Measurements from ENCODE around the gene MPND. TPM values are rescaled to one million over a fixed set of nuclear protein-coding genes. Genes with fewer than 3 reads are reported as not detected.

Gene MPND
- 4.8 TPM for total RNA-seq
- 10 to 100 TPM; 14.0 to 19.4 (median 16.3) TPM for polyA plus RNA-seq (ENCODE audit: insufficient read depth in 1 of 8, insufficient read length in 8 of 8, low replicate concordance in 1 of 8)
- long read RNA-seq, donor 1, partial matches to known transcripts = 0 of 2 reads
- long read RNA-seq, donor 1, other reads (novel, unspliced or antisense) = 0 of 2 reads
- long read RNA-seq, donor 2, partial matches to known transcripts = 0 of 1 reads
- long read RNA-seq, donor 2, other reads (novel, unspliced or antisense) = 0 of 1 reads
- long read RNA-seq, donor 3, partial matches to known transcripts = 0 of 4 reads
- long read RNA-seq, donor 3, other reads (novel, unspliced or antisense) = 0 of 4 reads
- long read RNA-seq, donor 4, partial matches to known transcripts = 0 of 3 reads
- long read RNA-seq, donor 4, other reads (novel, unspliced or antisense) = 0 of 3 reads
- long read RNA-seq, donor 5, partial matches to known transcripts = 0 of 4 reads
- long read RNA-seq, donor 5, other reads (novel, unspliced or antisense) = 0 of 4 reads
- long read RNA-seq, donor 6, partial matches to known transcripts = 0 of 5 reads
- long read RNA-seq, donor 6, other reads (novel, unspliced or antisense) = 0 of 5 reads
- long read RNA-seq, donor 7, partial matches to known transcripts = 0 of 3 reads
- long read RNA-seq, donor 7, other reads (novel, unspliced or antisense) = 0 of 3 reads
- long read RNA-seq, donor 8 = 0 reads
- long read RNA-seq, donor 9 = 0 reads
- long read RNA-seq, donor 10, partial matches to known transcripts = 0 of 9 reads
- long read RNA-seq, donor 10, other reads (novel, unspliced or antisense) = 9 of 9 reads
- long read RNA-seq, donor 11, partial matches to known transcripts = 0 of 2 reads
- long read RNA-seq, donor 11, other reads (novel, unspliced or antisense) = 0 of 2 reads

- peak; percentile 97 for DNase-seq
- peaks cover 9% of the 10 kb centered on the region for H3K36me3 ChIP-seq (ENCODE audit: control insufficient read depth, insufficient read depth, low read length)
- H3K9me3 ChIP-seq (replicated peaks; ENCODE audit: control insufficient read depth, low read depth, low read length) = no peaks in the 10 kb centered on the region
- peak within 1 kb of the TSS; percentile 75 for H3K4me3 ChIP-seq (ENCODE audit: low read length)
- peaks cover 17% of the 10 kb centered on the region for H3K4me1 ChIP-seq (ENCODE audit: control insufficient read depth, insufficient read depth, low read length)
- H3K27ac ChIP-seq (ENCODE audit: low read length) = peak within 1 kb of the TSS; percentile 99
- 6% methylated on average over 99 of the region's 101 CpGs for WGBS (ENCODE audit: insufficient coverage)
- no peaks in the 10 kb centered on the region for H3K27me3 ChIP-seq (ENCODE audit: control insufficient read depth, insufficient read depth, low read length)
Measured at GRCh38 chr19:4343370-4344307, at the start of gene MPND. TSS of gene MPND (plus strand) at chr19:4343562. CDS start at chr19:4343594, 32 bp downstream.

- Histone ChIP-seq H3K9me3 (replicated peaks; ENCODE audit: control insufficient read depth, low read depth, low read length) (no peaks in the 10 kb centered on the region), H3K27me3 (ENCODE audit: control insufficient read depth, insufficient read depth, low read length) (no peaks in the 10 kb centered on the region), H3K27ac (ENCODE audit: low read length) (no peak overlapping the region), H3K36me3 (ENCODE audit: control insufficient read depth, insufficient read depth, low read length) (peaks cover 2% of the 10 kb centered on the region), H3K4me1 (ENCODE audit: control insufficient read depth, insufficient read depth, low read length) (peaks cover 13% of the 10 kb centered on the region), H3K4me3 (ENCODE audit: low read length) (no peak overlapping the region)
- 56% methylated on average over 2 of the region's 10 CpGs for WGBS (ENCODE audit: insufficient coverage)
- DNase-seq = no peak
Measured at GRCh38 chr19:4294389-4294788, 49.0 kb upstream of the MPND start.

- WGBS (ENCODE audit: insufficient coverage) = 47% methylated on average over 4 of the region's 14 CpGs
- no peaks in the 10 kb centered on the region for H3K27me3 ChIP-seq (ENCODE audit: control insufficient read depth, insufficient read depth, low read length)
- H3K27ac ChIP-seq (ENCODE audit: low read length) = peak overlapping the region; percentile 20
- DNase-seq = peak; percentile 78
- H3K36me3 ChIP-seq (ENCODE audit: control insufficient read depth, insufficient read depth, low read length) = no peaks in the 10 kb centered on the region
- peaks cover 13% of the 10 kb centered on the region for H3K4me1 ChIP-seq (ENCODE audit: control insufficient read depth, insufficient read depth, low read length)
- H3K4me3 ChIP-seq (ENCODE audit: low read length) = no peak overlapping the region
- H3K9me3 ChIP-seq (replicated peaks; ENCODE audit: control insufficient read depth, low read depth, low read length) = no peaks in the 10 kb centered on the region
Measured at GRCh38 chr19:4295972-4296771, 47.2 kb upstream of the MPND start.

- no peak overlapping the region for H3K4me3 ChIP-seq (ENCODE audit: low read length)
- H3K27me3 ChIP-seq (ENCODE audit: control insufficient read depth, insufficient read depth, low read length) = no peaks in the 10 kb centered on the region
- no peaks in the 10 kb centered on the region for H3K36me3 ChIP-seq (ENCODE audit: control insufficient read depth, insufficient read depth, low read length)
- no peaks in the 10 kb centered on the region for H3K9me3 ChIP-seq (replicated peaks; ENCODE audit: control insufficient read depth, low read depth, low read length)
- H3K4me1 ChIP-seq (ENCODE audit: control insufficient read depth, insufficient read depth, low read length) = peaks cover 27% of the 10 kb centered on the region
- no peak for DNase-seq
- H3K27ac ChIP-seq (ENCODE audit: low read length) = no peak overlapping the region
- WGBS (ENCODE audit: insufficient coverage) = 46% methylated on average over 9 of the region's 27 CpGs
Measured at GRCh38 chr19:4297901-4298809, 45.2 kb upstream of the MPND start.

- no peaks in the 10 kb centered on the region for H3K9me3 ChIP-seq (replicated peaks; ENCODE audit: control insufficient read depth, low read depth, low read length)
- no peak for DNase-seq
- no peaks in the 10 kb centered on the region for H3K27me3 ChIP-seq (ENCODE audit: control insufficient read depth, insufficient read depth, low read length)
- 73% methylated on average over 3 of the region's 8 CpGs for WGBS (ENCODE audit: insufficient coverage)
- no peak overlapping the region for H3K27ac ChIP-seq (ENCODE audit: low read length)
- H3K4me3 ChIP-seq (ENCODE audit: low read length) = no peak overlapping the region
- H3K4me1 ChIP-seq (ENCODE audit: control insufficient read depth, insufficient read depth, low read length) = peaks cover 28% of the 10 kb centered on the region
- H3K36me3 ChIP-seq (ENCODE audit: control insufficient read depth, insufficient read depth, low read length) = no peaks in the 10 kb centered on the region
Measured at GRCh38 chr19:4298810-4299550, 44.4 kb upstream of the MPND start.

- WGBS (ENCODE audit: insufficient coverage) = 86% methylated on average over 3 of the region's 3 CpGs
Measured at GRCh38 chr19:4300589-4300988, 42.8 kb upstream of the MPND start.

GRCh38 chr19:4301590-4302242, 41.6 kb upstream of the MPND start:
- H3K27me3 ChIP-seq (ENCODE audit: control insufficient read depth, insufficient read depth, low read length) = no peaks in the 10 kb centered on the region
- H3K4me1 ChIP-seq (ENCODE audit: control insufficient read depth, insufficient read depth, low read length) = peaks cover 23% of the 10 kb centered on the region
- WGBS (ENCODE audit: insufficient coverage) = 21% methylated on average over 6 of the region's 13 CpGs
- no peaks in the 10 kb centered on the region for H3K9me3 ChIP-seq (replicated peaks; ENCODE audit: control insufficient read depth, low read depth, low read length)
- H3K4me3 ChIP-seq (ENCODE audit: low read length) = no peak overlapping the region
- H3K27ac ChIP-seq (ENCODE audit: low read length) = peak overlapping the region; percentile 65
- H3K36me3 ChIP-seq (ENCODE audit: control insufficient read depth, insufficient read depth, low read length) = no peaks in the 10 kb centered on the region
- peak; percentile 53 for DNase-seq

More at GRCh38 chr19:4300589-4300988, 42.8 kb upstream of the MPND start:
- DNase-seq = no peak
- Histone ChIP-seq H3K36me3 (ENCODE audit: control insufficient read depth, insufficient read depth, low read length) (no peaks in the 10 kb centered on the region), H3K4me3 (ENCODE audit: low read length) (no peak overlapping the region), H3K4me1 (ENCODE audit: control insufficient read depth, insufficient read depth, low read length) (peaks cover 32% of the 10 kb centered on the region), H3K27ac (ENCODE audit: low read length) (no peak overlapping the region), H3K27me3 (ENCODE audit: control insufficient read depth, insufficient read depth, low read length) (no peaks in the 10 kb centered on the region), H3K9me3 (replicated peaks; ENCODE audit: control insufficient read depth, low read depth, low read length) (no peaks in the 10 kb centered on the region)

- 35% methylated on average over 7 of the region's 8 CpGs for WGBS (ENCODE audit: insufficient coverage)
- Histone ChIP-seq H3K4me1 (ENCODE audit: control insufficient read depth, insufficient read depth, low read length) (peaks cover 20% of the 10 kb centered on the region), H3K36me3 (ENCODE audit: control insufficient read depth, insufficient read depth, low read length) (no peaks in the 10 kb centered on the region), H3K27ac (ENCODE audit: low read length) (peak within 1 kb of the TSS; percentile 65), H3K9me3 (replicated peaks; ENCODE audit: control insufficient read depth, low read depth, low read length) (no peaks in the 10 kb centered on the region), H3K27me3 (ENCODE audit: control insufficient read depth, insufficient read depth, low read length) (no peaks in the 10 kb centered on the region), H3K4me3 (ENCODE audit: low read length) (no peak within 1 kb of the TSS)
- DNase-seq = no peak
Measured at GRCh38 chr19:4302243-4302640, 41.1 kb upstream of the MPND start, which contains the start of gene TMIGD2. TSS of gene TMIGD2 (minus strand) at chr19:4302389. CDS start at chr19:4302385, 4 bp downstream.

All from muscle of leg (tissue), 16 donors.